ENCODE results near the gene GPC5. TPM values are rescaled to one million over a fixed set of nuclear protein-coding genes. Genes with fewer than 3 reads are reported as not detected.

The GPC5 gene
- total RNA-seq, 2 experiments from 2014 or later, result 0.06 TPM; not detected in 1

GRCh38 chr13:92313382-92313781 is 915.0 kb downstream of the GPC5 start:
- ChIA-PET CTCF (no interaction called here), POLR2A (no interaction called here)
- H3K4me1 Mint-ChIP-seq, result no peaks in the 10 kb centered on the region
- DNase-seq, result no peak
- peaks cover 5% of the 10 kb centered on the region for H3K9me3 Mint-ChIP-seq
- no peaks in the 10 kb centered on the region for H3K36me3 Mint-ChIP-seq (ENCODE audit: low read depth)
- no peak overlapping the region for H3K27ac Mint-ChIP-seq
- no peaks in the 10 kb centered on the region for H3K27me3 Mint-ChIP-seq
- H3K4me3 Mint-ChIP-seq, result no peak overlapping the region

GRCh38 chr13:92315265-92315664 is 916.8 kb downstream of the GPC5 start:
- DNase-seq, result no peak
- H3K27ac Mint-ChIP-seq, result no peak overlapping the region
- H3K4me1 Mint-ChIP-seq, result no peaks in the 10 kb centered on the region
- H3K27me3 Mint-ChIP-seq, result no peaks in the 10 kb centered on the region
- POLR2A ChIA-PET, result no interaction called here
- H3K9me3 Mint-ChIP-seq, result peaks cover 2% of the 10 kb centered on the region
- H3K36me3 Mint-ChIP-seq (ENCODE audit: low read depth), result no peaks in the 10 kb centered on the region
- CTCF ChIA-PET, result no interaction called here
- H3K4me3 Mint-ChIP-seq, result no peak overlapping the region

GRCh38 chr13:92316030-92316429 is 917.6 kb downstream of the GPC5 start:
- Mint-ChIP-seq H3K9me3 (peaks cover 2% of the 10 kb centered on the region), H3K4me3 (no peak overlapping the region), H3K27ac (no peak overlapping the region), H3K36me3 (ENCODE audit: low read depth) (no peaks in the 10 kb centered on the region), H3K27me3 (no peaks in the 10 kb centered on the region), H3K4me1 (no peaks in the 10 kb centered on the region)
- ChIA-PET POLR2A (no interaction called here), CTCF (no interaction called here)
- no peak for DNase-seq

- Mint-ChIP-seq H3K27ac (no peak overlapping the region), H3K9me3 (no peaks in the 10 kb centered on the region), H3K4me3 (no peak overlapping the region), H3K27me3 (no peaks in the 10 kb centered on the region), H3K36me3 (ENCODE audit: low read depth) (no peaks in the 10 kb centered on the region), H3K4me1 (no peaks in the 10 kb centered on the region)
- ChIA-PET CTCF (no interaction called here), POLR2A (no interaction called here)
- DNase-seq, result no peak
Measured at GRCh38 chr13:92317066-92317465, 918.6 kb downstream of the GPC5 start.

- Mint-ChIP-seq H3K27ac (no peak overlapping the region), H3K27me3 (no peaks in the 10 kb centered on the region), H3K36me3 (ENCODE audit: low read depth) (no peaks in the 10 kb centered on the region), H3K4me3 (no peak overlapping the region), H3K4me1 (no peaks in the 10 kb centered on the region), H3K9me3 (no peaks in the 10 kb centered on the region)
- CTCF ChIA-PET, result no interaction called here
- POLR2A ChIA-PET, result no interaction called here
- DNase-seq, result no peak
Measured at GRCh38 chr13:92320323-92320722, 921.9 kb downstream of the GPC5 start.

- Mint-ChIP-seq H3K36me3 (ENCODE audit: low read depth) (no peaks in the 10 kb centered on the region), H3K9me3 (no peaks in the 10 kb centered on the region), H3K4me3 (no peak overlapping the region), H3K27me3 (no peaks in the 10 kb centered on the region), H3K4me1 (no peaks in the 10 kb centered on the region), H3K27ac (no peak overlapping the region)
- ChIA-PET CTCF (no interaction called here), POLR2A (no interaction called here)
- DNase-seq, result no peak
Measured at GRCh38 chr13:92321174-92321573, 922.8 kb downstream of the GPC5 start.

GRCh38 chr13:92345627-92346026 is 947.2 kb downstream of the GPC5 start:
- ChIA-PET POLR2A (no interaction called here), CTCF (no interaction called here)
- H3K27me3 Mint-ChIP-seq, result no peaks in the 10 kb centered on the region
- no peaks in the 10 kb centered on the region for H3K36me3 Mint-ChIP-seq (ENCODE audit: low read depth)
- DNase-seq, result no peak
- peaks cover 11% of the 10 kb centered on the region for H3K9me3 Mint-ChIP-seq
- H3K4me3 Mint-ChIP-seq, result no peak overlapping the region
- H3K4me1 Mint-ChIP-seq, result no peaks in the 10 kb centered on the region
- no peak overlapping the region for H3K27ac Mint-ChIP-seq

- no peak for DNase-seq
- Mint-ChIP-seq H3K27me3 (no peaks in the 10 kb centered on the region), H3K27ac (no peak overlapping the region), H3K4me1 (no peaks in the 10 kb centered on the region), H3K4me3 (no peak overlapping the region), H3K36me3 (ENCODE audit: low read depth) (no peaks in the 10 kb centered on the region), H3K9me3 (peaks cover 11% of the 10 kb centered on the region)
- ChIA-PET POLR2A (no interaction called here), CTCF (no interaction called here)
Measured at GRCh38 chr13:92346046-92346445, 947.6 kb downstream of the GPC5 start.

GRCh38 chr13:92354583-92354982 is 956.2 kb downstream of the GPC5 start:
- no peaks in the 10 kb centered on the region for H3K36me3 Mint-ChIP-seq (ENCODE audit: low read depth)
- H3K4me3 Mint-ChIP-seq, result no peak overlapping the region
- no peaks in the 10 kb centered on the region for H3K27me3 Mint-ChIP-seq
- ChIA-PET POLR2A (no interaction called here), CTCF (no interaction called here)
- no peak for DNase-seq
- H3K27ac Mint-ChIP-seq, result no peak overlapping the region
- no peaks in the 10 kb centered on the region for H3K9me3 Mint-ChIP-seq
- H3K4me1 Mint-ChIP-seq, result no peaks in the 10 kb centered on the region

GRCh38 chr13:92355213-92355612 is 956.8 kb downstream of the GPC5 start:
- no peak for DNase-seq
- CTCF ChIA-PET, result no interaction called here
- no peak overlapping the region for H3K4me3 Mint-ChIP-seq
- POLR2A ChIA-PET, result no interaction called here
- H3K36me3 Mint-ChIP-seq (ENCODE audit: low read depth), result no peaks in the 10 kb centered on the region
- H3K4me1 Mint-ChIP-seq, result no peaks in the 10 kb centered on the region
- H3K27ac Mint-ChIP-seq, result no peak overlapping the region
- no peaks in the 10 kb centered on the region for H3K27me3 Mint-ChIP-seq
- H3K9me3 Mint-ChIP-seq, result no peaks in the 10 kb centered on the region

GRCh38 chr13:92362717-92363116 is 964.3 kb downstream of the GPC5 start:
- H3K27ac Mint-ChIP-seq, result no peak overlapping the region
- CTCF ChIA-PET, result no interaction called here

GRCh38 chr13:92365904-92366303 is 967.5 kb downstream of the GPC5 start:
- CTCF ChIA-PET, result no interaction called here
- Mint-ChIP-seq H3K4me1 (no peaks in the 10 kb centered on the region), H3K27ac (no peak overlapping the region), H3K4me3 (no peak overlapping the region), H3K36me3 (ENCODE audit: low read depth) (no peaks in the 10 kb centered on the region), H3K27me3 (no peaks in the 10 kb centered on the region), H3K9me3 (no peaks in the 10 kb centered on the region)
- POLR2A ChIA-PET, result no interaction called here
- no peak for DNase-seq

More at GRCh38 chr13:92362717-92363116, 964.3 kb downstream of the GPC5 start:
- no peak overlapping the region for H3K4me3 Mint-ChIP-seq
- POLR2A ChIA-PET, result no interaction called here
- no peaks in the 10 kb centered on the region for H3K36me3 Mint-ChIP-seq (ENCODE audit: low read depth)
- no peaks in the 10 kb centered on the region for H3K27me3 Mint-ChIP-seq
- H3K9me3 Mint-ChIP-seq, result no peaks in the 10 kb centered on the region
- no peaks in the 10 kb centered on the region for H3K4me1 Mint-ChIP-seq
- no peak for DNase-seq

- Mint-ChIP-seq H3K36me3 (ENCODE audit: low read depth) (no peaks in the 10 kb centered on the region), H3K4me1 (no peaks in the 10 kb centered on the region), H3K27ac (no peak overlapping the region), H3K27me3 (no peaks in the 10 kb centered on the region), H3K4me3 (no peak overlapping the region), H3K9me3 (peaks cover 12% of the 10 kb centered on the region)
- ChIA-PET POLR2A (no interaction called here), CTCF (no interaction called here)
- no peak for DNase-seq
Measured at GRCh38 chr13:92377396-92377795, 979.0 kb downstream of the GPC5 start.

- POLR2A ChIA-PET, result no interaction called here
- CTCF ChIA-PET, result no interaction called here
- Mint-ChIP-seq H3K4me3 (no peak overlapping the region), H3K27ac (no peak overlapping the region), H3K36me3 (ENCODE audit: low read depth) (no peaks in the 10 kb centered on the region), H3K27me3 (no peaks in the 10 kb centered on the region), H3K4me1 (no peaks in the 10 kb centered on the region), H3K9me3 (peaks cover 10% of the 10 kb centered on the region)
- DNase-seq, result no peak
Measured at GRCh38 chr13:92379371-92379770, 981.0 kb downstream of the GPC5 start.

- ChIA-PET CTCF (no interaction called here), POLR2A (no interaction called here)
- Mint-ChIP-seq H3K4me1 (no peaks in the 10 kb centered on the region), H3K27ac (no peak overlapping the region), H3K9me3 (peaks cover 6% of the 10 kb centered on the region), H3K36me3 (ENCODE audit: low read depth) (no peaks in the 10 kb centered on the region), H3K4me3 (no peak overlapping the region), H3K27me3 (no peaks in the 10 kb centered on the region)
- DNase-seq, result no peak
Measured at GRCh38 chr13:92384410-92384809, 986.0 kb downstream of the GPC5 start.
